NCI-H2196 treated with DMSO at 0.1 percent for 48 hours (cell line): Measurements from ENCODE around the gene OTX1.

Experiments
- DNase-seq: peaks from one replicate; lab custom pipeline; 2025; ENCODE audit not compliant: unreplicated experiment; lab: John Stamatoyannopoulos, UW

OTX1 gene

DNA sequence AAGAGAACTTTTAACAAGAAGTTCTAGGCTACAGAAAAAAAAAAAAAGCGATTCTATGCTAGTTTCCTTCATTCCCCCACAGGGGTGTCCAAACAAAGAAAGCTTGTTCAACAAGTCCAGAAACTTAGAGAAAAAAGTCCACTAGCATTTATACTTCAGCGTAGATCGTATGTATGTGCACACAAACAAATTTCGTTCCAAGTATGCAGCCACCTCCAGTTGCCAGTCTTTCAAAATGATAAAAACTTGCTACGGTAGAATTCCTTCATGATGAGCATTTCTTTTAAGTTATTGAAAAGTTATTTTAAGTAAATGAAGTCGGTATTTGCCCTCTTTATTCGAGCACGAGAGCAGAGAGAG, 3.7 kb upstream of the OTX1 start:
- DNase-seq, result no peak

DNA sequence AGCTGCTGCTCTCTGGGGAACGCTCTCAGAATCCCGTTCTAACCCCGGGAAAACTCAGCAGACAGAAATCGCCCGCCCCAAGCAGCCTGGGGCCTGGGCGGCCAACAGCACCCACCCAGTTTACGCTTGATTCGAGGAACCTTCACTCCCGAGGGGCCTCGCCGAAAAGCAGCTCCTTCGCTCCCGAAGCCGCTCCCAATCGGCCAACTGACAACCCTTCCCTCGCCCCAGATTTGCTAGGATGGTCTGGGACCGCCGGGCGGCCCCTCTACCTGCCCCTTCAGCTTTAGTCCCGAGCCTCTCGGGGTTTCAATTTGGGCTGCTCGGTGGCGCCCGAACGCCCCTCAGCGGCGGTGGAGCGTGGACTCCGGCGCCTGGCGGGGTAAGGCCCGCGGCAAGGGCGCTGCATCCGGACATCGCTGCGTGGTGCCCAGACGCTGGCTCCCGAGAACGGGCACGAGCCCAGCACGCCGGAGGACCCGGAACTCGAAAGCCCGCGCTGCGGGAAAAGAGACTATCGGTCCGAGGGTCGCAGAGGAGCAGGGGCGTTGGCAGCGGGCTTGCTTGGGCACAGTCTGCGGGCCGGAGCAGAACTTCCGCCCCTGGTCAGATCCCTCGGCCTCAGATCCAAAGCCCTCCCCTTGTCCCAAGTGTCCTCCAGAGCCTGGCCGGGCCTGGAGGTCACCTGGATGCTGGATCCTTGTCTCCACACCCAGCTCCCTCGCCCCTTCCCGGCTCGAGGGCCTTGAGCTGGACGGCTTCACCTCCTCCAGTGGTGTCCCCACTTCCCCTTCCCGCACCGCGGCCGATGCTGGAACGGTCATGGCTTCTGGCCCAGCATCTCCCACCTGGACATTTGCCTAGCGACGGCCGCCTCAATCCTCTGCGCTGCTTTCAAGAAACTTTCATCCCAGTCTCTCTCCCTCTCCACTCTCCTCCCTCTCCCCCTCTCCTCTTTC, 3.0 kb upstream of the OTX1 start:
- no peak for DNase-seq

DNA sequence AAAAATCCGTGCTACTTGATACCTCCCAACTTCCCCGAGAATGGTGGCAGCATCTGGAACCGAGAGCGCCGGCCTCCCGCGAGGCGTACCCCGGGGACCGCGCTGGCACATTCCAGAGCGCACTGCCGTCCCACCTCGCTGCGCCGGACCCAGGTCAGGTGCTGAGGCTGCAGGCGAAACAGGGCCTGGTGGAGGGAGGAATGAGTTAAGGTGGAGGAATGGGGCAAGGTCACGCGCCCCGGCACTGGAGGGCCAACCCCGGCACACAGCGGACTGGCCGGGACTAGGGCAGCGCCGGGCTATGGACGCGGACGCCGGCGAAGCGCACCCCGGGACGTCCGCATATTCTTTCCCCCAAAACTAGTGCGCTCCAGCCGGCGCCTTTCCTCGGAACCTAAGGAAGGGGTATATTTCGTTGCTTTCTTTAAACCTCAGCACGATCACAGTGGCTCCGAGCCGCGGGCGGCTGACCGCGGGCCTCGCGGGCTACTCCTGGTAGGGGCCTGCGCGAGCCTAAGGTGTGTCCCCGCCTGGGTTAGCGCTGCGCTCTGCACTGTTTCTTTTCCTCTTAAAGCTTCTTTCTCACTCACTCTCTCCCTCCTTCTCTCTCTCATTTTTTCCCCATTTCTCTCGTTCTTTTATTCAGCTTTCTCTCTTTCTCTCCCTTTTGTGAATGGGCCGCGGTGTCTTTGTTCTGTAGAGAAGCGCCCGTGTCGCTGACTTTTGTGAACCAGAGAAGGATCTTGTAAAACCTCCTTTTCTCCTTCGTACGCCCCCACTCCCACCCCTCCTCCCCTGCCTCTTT, 2.1 kb upstream of the OTX1 start:
- DNase-seq, result no peak

DNA sequence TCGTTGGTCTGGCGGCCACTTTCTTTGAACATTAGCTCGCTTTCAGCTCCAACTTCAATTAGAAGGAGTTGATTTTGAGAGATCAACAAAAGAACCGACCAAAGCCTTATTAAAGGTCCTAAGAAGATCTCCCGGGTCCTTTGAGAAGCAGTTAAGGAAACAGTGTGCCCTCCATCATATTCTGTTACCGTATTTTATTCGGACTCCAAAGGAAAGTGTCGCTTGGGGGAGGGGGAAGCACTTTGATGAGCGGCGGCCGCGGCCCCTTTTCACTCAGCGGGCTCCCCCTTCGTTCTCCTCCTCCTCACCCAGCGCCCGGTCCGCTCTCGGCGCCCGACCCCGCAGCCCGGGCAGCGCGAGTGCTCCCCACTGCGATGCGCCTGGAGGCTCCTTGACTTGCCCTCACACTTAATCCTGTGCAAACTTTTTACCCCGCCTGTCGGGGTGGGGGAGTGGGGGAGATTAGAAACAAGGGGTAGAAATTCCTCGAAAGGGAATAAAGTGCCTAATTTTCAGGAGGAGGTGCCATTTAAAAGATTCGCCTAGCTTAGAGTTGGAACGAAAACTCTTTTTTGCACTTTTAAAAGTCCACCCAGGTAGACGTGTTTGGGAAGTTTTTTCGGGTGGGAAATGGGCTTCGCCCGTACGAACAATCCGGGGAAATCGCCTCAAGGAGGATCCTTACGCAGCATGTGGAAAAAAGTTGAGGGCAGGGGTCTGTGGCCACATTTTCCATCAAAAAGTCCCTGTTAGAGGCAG, 1.2 kb upstream of the OTX1 start:
- DNase-seq, result no peak

DNA sequence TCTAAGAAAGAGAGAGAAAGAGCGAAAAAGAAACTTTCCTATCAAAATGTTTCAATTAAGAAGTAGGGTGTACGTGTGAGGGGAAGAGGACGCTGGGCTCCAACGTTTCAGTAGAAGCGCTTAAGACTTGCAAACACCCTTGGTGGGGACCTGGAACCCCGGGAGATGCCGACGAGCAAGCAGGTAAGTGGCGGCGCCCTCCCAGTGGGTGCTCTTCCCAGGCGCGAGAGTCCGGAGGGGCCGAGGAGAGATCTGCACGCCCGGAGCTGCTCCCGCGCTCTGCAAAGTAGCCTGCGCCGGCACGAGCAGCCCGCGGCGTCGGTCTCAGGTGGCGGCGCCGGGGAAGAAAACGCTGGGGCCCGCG, 678 bp upstream of the OTX1 start:
- no peak for DNase-seq

DNA sequence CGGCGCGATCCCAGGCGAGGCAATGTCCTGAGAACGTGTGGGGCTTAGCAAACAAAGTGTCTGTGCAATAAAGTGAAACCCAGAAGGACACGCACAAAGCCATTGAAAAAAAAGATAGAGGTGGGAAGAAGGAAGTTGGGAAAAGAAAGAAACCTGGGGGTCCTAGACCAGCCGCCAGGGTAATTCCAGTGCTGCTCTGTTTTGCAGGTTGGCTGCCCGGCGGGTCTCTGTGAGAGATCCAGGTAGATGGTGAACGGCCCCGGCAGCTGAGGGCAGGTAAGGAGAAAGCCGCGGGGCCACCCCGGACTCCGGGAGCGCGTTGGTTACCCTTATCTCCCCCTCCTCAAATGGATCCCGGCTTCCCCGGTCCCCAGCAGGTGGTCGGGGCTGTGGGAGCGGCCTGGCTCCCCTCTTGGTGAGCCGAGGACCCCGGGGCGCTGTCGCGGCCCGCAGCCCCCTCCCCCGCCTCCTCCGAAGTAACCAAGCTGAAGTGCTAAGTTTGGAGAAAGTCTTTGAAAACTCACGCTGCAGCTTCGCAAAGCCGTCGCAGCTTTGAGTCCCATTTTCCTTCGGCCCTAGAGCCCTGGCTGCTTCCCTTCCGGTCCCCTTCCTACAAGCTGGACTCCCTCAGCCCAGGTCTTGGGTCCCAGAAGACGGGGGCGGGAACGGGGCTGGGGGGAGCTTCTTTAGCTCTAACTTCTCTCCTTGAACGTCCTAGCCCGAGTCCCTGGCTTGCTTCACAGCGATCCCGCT, 588 bp downstream of the OTX1 start:
- DNase-seq, result no peak

DNA sequence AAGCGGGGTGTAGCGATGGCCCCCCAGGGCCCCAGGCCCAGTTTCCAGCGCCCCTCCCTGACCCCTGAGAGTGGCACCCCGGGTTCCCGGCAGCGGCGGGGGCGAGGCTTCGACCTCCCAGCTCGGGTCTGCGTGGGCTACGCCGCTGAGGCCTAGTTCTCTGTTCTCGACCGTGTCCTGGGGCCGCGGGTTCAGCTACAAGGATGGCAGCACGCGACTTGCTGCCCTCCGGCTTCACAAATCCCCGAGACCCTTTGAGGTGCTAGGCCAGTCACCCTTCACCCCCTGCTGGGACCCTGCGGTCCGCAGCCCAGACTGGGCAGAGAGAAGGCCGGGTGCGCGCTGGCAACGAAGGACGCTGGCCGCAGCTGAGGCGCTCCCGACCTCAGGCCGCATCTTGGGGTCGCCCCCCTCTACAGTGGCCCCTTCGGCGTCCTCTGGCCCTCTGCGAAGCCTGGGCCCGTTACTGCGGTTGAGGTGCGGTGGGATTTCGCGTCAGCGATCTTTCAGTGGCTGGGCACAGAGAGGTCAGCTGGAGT, 1.2 kb downstream of the OTX1 start:
- DNase-seq, result no peak

DNA sequence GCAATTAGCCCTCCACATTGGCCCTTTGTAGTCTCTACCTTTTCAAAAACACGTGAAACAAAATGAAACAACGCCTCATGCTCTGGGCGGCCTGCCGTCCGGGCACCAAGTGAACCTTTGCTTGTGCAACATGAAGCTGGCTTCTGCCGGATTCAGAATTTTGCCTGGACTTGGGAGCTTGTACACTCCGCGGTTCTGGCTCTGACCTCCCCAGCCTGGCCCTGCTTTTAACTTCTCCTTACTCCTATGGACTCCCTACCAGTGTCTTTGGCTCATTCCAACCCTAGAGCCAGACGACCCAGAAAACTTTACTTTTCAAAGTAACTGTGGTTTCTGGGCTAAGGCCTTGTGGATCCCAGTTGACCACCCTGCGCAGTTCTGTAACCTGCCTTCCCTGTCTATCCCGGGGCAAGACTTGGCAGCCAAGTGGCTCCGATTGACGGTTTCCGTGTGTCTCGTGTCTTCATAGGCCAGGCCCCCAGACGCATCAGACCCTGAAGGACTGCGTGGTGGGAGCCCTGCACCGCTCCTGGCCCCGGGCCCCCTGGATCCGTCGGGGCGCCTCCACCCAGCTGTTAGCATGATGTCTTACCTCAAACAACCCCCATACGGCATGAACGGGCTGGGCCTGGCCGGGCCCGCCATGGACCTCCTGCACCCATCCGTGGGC, 1.9 kb downstream of the OTX1 start:
- DNase-seq, result no peak

DNA sequence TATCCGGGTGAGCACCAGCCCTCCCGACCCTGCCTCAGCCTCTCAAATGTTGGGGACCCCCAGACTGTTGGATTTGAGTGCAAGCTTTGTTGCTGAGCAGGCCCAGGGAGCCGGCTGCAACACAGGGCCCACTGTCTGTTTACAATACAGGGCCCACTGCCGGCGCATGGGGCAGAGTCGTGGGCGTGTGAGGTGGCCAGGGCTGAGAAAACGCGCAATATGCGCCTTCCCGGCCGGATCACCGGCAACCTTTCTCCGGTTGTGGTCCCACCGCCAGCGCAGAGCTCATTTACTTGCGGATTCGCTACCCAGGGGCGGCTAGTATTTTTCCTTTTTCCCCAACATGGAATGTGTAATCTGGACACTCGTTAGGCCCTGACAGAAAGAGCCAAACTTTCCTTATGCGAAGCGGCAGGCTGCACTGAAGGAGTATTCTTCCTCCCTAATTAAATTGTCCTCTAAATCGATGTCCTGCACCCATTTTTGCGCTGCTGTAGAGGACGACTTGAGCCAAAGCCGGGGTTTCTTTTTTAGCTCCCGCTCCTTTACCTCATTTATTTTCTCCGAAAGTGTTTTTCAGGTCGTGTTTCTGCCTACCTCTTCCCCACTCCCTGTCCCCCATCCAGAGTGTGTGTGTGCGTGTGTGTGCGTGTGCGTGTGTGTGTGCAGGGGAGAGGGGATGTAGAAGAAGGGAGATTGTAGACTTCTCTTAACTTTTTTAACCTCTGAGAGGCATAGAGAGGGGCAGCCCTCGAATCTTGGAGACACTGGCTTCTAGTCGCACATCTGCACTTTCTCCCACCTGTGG, 2.7 kb downstream of the OTX1 start:
- DNase-seq, result no peak

DNA sequence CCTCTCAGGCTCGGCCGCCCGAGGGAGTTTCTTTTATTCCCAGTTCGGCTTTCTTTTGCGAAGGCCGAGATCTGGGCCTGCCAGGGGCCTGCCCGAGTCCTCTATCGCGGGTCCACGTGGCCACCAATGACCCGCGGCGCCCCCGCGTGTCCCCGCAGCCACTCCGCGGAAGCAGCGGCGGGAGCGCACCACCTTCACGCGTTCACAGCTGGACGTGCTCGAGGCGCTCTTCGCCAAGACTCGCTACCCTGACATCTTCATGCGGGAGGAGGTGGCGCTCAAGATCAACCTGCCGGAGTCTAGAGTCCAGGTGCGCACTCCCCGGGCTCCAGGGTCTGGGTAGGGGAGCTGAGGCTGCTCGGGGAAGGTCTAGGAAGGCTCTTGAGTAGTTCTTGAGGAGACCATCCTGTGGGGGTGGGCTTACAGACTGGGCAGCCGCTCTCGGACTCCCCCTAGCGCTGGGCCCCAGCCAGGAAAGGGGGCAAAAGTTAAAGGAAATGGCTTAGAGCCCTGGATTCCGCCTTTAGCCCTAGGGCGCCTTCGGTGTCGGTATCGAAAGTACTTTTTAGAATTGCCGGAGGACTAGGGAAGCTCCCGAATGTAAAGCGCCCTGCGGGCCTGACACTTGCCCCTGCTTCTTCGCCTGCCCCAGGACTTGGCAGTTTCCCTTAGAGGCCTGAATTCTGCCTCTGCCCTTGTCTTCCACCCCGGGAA, 3.4 kb downstream of the OTX1 start:
- no peak for DNase-seq

DNA sequence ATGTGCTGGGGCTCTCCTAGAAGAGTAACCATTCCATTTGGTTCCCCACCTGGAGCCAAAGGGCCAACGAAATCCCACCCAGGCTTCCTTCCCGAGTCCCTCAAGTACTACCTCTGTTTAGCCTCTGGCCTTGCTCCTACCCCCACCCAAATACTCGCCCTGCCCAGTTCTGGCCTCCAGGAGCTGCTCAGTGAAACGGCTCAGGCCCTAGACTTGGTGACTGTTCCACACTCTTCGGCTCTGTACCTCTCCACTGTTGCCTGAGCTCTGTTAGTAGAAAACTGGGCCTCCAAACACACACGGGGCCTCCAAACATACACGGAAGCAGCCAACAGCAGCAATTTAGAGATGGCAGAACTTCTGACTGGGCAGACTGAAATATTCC, 4.2 kb downstream of the OTX1 start:
- no peak for DNase-seq

DNA sequence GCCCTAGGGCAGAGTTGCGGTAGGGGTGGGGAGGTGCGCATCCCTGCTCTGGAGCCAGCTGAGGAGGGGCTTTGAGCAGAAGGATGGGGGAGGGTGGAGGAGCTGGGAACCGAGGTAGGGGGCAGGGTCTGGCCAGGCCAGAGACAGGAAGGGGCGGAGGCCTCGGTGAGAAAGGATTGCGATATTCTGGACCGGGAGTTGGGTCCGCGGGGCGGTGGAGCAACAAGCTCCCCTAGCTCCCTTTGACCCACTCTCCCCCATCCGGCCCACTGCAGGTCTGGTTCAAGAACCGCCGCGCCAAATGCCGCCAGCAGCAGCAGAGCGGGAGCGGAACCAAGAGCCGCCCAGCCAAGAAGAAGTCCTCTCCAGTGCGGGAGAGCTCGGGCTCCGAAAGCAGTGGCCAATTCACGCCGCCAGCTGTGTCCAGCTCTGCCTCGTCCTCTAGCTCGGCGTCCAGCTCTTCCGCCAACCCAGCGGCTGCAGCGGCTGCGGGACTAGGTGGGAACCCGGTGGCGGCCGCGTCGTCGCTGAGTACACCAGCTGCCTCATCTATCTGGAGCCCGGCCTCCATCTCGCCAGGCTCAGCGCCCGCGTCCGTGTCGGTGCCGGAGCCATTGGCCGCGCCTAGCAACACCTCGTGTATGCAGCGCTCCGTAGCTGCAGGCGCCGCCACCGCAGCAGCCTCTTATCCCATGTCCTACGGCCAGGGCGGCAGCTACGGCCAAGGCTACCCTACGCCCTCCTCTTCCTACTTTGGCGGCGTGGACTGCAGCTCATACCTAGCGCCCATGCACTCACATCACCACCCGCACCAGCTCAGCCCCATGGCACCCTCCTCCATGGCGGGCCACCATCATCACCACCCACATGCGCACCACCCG, 4.8 kb downstream of the OTX1 start:
- no peak for DNase-seq

DNA sequence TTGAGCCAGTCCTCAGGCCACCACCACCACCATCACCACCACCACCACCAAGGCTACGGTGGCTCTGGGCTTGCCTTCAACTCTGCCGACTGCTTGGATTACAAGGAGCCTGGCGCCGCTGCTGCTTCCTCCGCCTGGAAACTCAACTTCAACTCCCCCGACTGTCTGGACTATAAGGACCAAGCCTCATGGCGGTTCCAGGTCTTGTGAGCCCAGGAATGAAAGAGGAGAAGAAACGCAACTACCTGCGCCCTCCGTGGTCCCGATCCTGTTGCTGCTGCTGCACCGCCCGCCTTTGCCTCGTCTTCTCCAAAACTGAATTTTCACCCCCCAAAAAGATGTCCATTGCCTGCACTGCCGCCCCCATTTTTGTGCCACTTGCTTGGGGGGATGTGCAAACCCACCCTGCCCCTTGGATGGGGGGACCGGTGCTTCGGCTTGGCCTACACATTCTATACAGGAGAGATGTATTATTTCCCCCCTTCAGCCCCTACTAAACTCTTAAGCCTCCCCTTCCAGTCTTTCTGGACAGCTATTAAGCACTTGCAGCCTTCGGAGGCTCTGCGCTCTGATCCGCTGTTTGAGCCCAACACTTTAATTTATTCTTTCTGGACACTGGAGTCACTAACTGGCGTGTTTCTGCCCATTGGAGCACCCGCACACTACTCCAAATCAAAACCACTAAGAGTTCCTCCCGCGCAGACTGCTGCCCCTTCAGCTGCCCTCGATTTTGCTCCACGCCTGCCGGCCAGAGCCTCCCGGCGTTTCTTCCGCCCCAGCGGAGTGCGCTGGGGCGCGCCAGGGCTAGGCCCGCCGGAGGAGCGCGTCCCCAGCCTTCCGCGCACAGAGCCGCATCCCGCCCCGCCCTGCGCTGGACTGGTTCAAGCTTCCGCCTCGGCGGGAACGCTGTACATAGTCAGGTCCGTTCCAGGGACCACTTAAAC, 5.7 kb downstream of the OTX1 start:
- no peak for DNase-seq

DNA sequence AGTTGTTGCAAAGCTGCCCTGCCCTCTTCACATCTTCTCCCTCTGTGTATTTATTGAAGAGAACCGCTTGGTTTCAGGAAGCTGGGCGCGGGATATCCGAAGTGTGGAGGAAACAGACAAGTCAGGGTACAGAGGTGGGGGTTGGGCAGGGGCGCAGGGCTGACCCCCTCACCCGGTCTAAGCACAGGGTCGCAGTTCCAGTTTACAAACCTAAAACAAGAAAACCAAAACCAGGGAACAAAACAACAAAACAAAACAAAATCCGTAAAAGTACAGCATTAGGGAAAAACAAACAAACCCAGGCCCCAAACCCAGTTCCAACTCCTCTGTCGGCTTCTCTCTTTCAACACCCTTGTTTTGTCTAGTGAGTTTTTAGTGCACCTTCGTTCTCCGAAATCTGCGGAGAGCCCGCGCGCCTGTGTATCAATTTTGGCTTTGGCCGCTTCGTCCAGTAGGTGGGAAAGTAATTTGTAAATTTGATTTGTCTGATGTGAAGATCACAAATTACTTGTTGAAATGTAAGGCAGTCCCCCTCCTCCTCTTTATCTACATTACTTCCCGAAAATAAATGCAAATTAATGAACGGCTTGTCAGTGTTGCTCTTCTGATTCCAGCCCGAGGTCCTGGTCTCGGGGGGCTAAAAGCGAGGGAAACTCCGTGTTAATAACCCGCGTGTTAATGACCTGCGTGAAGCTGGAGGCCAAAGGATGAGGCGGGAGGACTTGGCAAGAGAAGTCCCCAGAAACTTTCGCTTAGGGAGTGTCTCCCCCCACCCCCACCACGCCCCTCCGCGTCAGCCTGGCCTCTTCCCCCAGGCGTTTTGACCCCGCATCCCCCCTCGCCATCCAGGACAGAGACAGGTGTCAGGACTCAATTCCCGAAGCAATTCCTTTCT, 6.9 kb downstream of the OTX1 start:
- DNase-seq, result no peak

DNA sequence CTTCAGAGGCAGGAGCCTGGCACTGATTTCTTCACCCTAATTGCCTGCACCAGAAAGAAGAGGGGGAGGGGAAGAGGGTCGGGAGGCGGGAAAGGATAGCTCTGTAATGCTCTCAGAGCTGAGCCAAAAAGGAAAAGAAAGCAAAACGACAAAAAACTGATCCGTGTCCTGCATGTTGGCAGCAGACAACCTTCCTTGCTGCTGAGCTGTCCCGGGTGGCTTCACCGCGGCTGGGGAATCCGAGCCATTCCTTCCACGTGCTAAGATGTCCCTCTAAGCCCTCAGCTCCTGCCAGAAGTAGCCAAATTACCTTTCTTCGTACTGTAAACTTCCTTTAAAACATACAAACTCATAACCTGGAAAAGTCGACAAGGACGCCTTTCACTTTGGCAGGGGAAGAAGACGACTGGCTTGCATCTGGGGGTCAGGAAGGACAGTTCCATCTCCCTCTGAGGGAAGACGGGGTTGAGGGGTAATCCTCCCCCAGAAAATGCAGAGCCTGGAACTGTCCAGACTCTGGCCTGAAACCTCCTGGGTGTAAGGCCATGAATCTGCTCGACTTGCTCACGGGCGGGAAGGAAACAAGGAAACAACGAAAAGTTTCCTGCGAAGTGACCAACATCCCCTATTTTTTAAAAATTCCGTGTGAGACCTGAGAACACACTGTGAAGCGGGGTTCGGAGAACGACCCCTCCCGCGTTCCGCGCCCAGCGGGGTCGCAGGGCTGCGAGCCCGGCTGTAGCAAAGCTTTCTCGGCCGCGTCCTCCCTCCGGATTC, 7.7 kb downstream of the OTX1 start:
- no peak for DNase-seq
